Measurements from ENCODE around the gene OR9Q2. TPM values are rescaled to one million over a fixed set of nuclear protein-coding genes. Genes with fewer than 3 reads are reported as not detected.

The OR9Q2 gene
- total and polyA plus RNA-seq, 2 of the 13 experiments (the other 11 are each of a cell fraction or from before 2014, with no cell fraction given) = not detected

GRCh38 chr11:58179648-58180047 is 9.2 kb upstream of the OR9Q2 start:
- Histone ChIP-seq H3K9me3 (ENCODE audit: low read length) (no peaks in the 10 kb centered on the region), H3K36me3 (replicated peaks in 1 of 2; ENCODE audit: control insufficient read depth in 1 of 2, insufficient read depth in 2 of 2, low read length in 2 of 2) (no peaks in the 10 kb centered on the region), H3K27ac (ENCODE audit: extremely low read length, insufficient read depth, low read length) (no peak overlapping the region), H3K4me2 (ENCODE audit: low read depth, low read length) (no peak overlapping the region), H4K20me1 (ENCODE audit: insufficient read depth, low read length) (no peaks in the 10 kb centered on the region), H3K4me1 (ENCODE audit: insufficient read depth, low read length) (peaks cover 8% of the 10 kb centered on the region), H2AFZ (ENCODE audit: low read length) (no peak overlapping the region), H3K79me2 (ENCODE audit: insufficient read depth, low read length) (no peaks in the 10 kb centered on the region), H3K9ac (ENCODE audit: insufficient read depth, low read depth, low read length) (no peak overlapping the region), H3K27me3 (ENCODE audit: control insufficient read depth in 1 of 2, insufficient read depth in 2 of 2, low read length in 2 of 2) (no peaks in the 10 kb centered on the region), H3K4me3 (replicated peaks in 1 of 3; ENCODE audit: insufficient read depth in 1 of 3, low read depth in 2 of 3, low read length in 3 of 3) (no peak overlapping the region)
- ChIA-PET POLR2A (no interaction called here), CTCF (ENCODE audit: low intra/inter-chr PET ratio, low total read pairs) (no interaction called here)
- 36% methylated on average over 7 of the region's 7 CpGs for WGBS (ENCODE audit: low lambda C conversion rate)
- DNase-seq (ENCODE audit: low spot score) = no peak
- no peak for ATAC-seq
- TF ChIP-seq ZFX (CRISPR knock-in tag; IDR thresholded peaks at IDR 0.05; ENCODE audit: low read depth) (0 out of 2 replicates have a peak, but pooled peaks have one; percentile 21), LCORL (IDR thresholded peaks at IDR 0.05) (0 out of 2 replicates have a peak, but pooled peaks have one; percentile 44), LCORL (CRISPR knock-in tag; IDR thresholded peaks at IDR 0.05) (no peak), PHF21A (CRISPR knock-in tag; IDR thresholded peaks at IDR 0.05) (no peak)
- no peak for FAIRE-seq
- intact Hi-C loops (cut with micrococcal nuclease; ENCODE audit: unreplicated experiment) (no loop called here), in situ Hi-C loops (cut with HindIII; ENCODE audit: extremely low pct_ligation_motif_present, low pct_unique_long_range_greater_than_20kb) (no loop called here)
- BruUV-seq (replicated peaks) = no TSS peak

DNA sequence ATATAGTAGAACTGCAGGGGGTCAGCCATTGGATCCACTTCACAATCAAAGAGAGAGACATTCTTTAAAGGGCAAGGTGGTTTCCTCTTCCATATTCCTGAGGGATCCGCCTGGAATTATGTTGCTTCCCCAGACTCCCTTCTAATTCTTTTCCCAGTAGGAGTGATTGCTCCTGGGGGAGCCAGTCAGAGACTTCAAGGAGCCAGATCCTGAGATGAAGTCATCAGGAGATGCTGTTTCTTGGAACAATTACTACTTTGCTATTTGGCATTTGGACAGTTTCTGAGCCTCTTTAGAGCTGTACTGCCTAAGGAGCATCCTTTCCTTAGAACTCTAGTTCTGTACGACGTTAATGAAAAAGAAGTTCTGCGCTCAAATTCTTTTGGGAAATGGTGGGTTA is 1.9 kb upstream of the OR9Q2 start:
- Histone ChIP-seq H3K4me1 (ENCODE audit: insufficient read depth, low read length) (peaks cover 19% of the 10 kb centered on the region), H3K4me3 (replicated peaks in 1 of 3; ENCODE audit: insufficient read depth in 1 of 3, low read depth in 2 of 3, low read length in 3 of 3) (no peak overlapping the region), H3K27me3 (ENCODE audit: control insufficient read depth in 1 of 2, insufficient read depth in 2 of 2, low read length in 2 of 2) (peaks cover 0 to 1% of the 10 kb centered on the region in 2 experiments; a peak in 1 of 5 replicates), H4K20me1 (ENCODE audit: insufficient read depth, low read length) (no peaks in the 10 kb centered on the region), H3K9ac (ENCODE audit: insufficient read depth, low read depth, low read length) (no peak overlapping the region), H3K36me3 (replicated peaks in 1 of 2; ENCODE audit: control insufficient read depth in 1 of 2, insufficient read depth in 2 of 2, low read length in 2 of 2) (no peaks in the 10 kb centered on the region), H3K79me2 (ENCODE audit: insufficient read depth, low read length) (no peaks in the 10 kb centered on the region), H3K9me3 (ENCODE audit: low read length) (no peaks in the 10 kb centered on the region), H3K27ac (ENCODE audit: extremely low read length, insufficient read depth, low read length) (no peak overlapping the region), H3K4me2 (ENCODE audit: low read depth, low read length) (no peak overlapping the region), H2AFZ (ENCODE audit: low read length) (no peak overlapping the region)
- in situ Hi-C loops (cut with HindIII; ENCODE audit: extremely low pct_ligation_motif_present, low pct_unique_long_range_greater_than_20kb) = no loop called here
- CTCF ChIA-PET (ENCODE audit: low intra/inter-chr PET ratio, low total read pairs) = no interaction called here
- no peak for ATAC-seq
- BruUV-seq (replicated peaks) = no TSS peak
- DNase-seq (ENCODE audit: low spot score) = no peak
- no peak for TF ChIP-seq ZNF451 (CRISPR knock-in tag; IDR thresholded peaks at IDR 0.05)
- no peak for TF ChIP-seq ZNF224 (CRISPR knock-in tag; IDR thresholded peaks at IDR 0.05)
- no peak for TF ChIP-seq HIVEP1 (CRISPR knock-in tag; IDR thresholded peaks at IDR 0.05)
- TF ChIP-seq ZNF468 (CRISPR knock-in tag; IDR thresholded peaks at IDR 0.05) = no peak
- TF ChIP-seq ZNF543 (CRISPR knock-in tag; IDR thresholded peaks at IDR 0.05) = no peak
- TF ChIP-seq MXD4 (CRISPR knock-in tag; IDR thresholded peaks at IDR 0.05) = no peak
- TF ChIP-seq SAP130 (CRISPR knock-in tag; IDR thresholded peaks at IDR 0.05; ENCODE audit: low read depth) = no peak
- no peak for TF ChIP-seq RBAK (CRISPR knock-in tag; IDR thresholded peaks at IDR 0.05)
- TF ChIP-seq RXRA (CRISPR knock-in tag; IDR thresholded peaks at IDR 0.05) = no peak
- intact Hi-C loops (cut with micrococcal nuclease; ENCODE audit: unreplicated experiment) = no loop called here
- POLR2A ChIA-PET = no interaction called here
- WGBS (ENCODE audit: low lambda C conversion rate) = 88% methylated on average over 4 of the region's 4 CpGs
- no peak for FAIRE-seq

All from HepG2 (cell line).